Stimulated activated naive CD4-positive, alpha-beta T cell treated with Interleukin-2 at 50 U/mL for 16 hours (primary cell): Measurements from ENCODE around the gene NAPG.
"Not testable (repeated sequence)": the region's sequence is repeated elsewhere in the genome, so short reads cannot be mapped to it uniquely, and the experiment has no call there.

Experiments
- DNase-seq: peaks from one replicate; lab custom pipeline; 2025; lab: John Stamatoyannopoulos, UW

The NAPG gene

DNA sequence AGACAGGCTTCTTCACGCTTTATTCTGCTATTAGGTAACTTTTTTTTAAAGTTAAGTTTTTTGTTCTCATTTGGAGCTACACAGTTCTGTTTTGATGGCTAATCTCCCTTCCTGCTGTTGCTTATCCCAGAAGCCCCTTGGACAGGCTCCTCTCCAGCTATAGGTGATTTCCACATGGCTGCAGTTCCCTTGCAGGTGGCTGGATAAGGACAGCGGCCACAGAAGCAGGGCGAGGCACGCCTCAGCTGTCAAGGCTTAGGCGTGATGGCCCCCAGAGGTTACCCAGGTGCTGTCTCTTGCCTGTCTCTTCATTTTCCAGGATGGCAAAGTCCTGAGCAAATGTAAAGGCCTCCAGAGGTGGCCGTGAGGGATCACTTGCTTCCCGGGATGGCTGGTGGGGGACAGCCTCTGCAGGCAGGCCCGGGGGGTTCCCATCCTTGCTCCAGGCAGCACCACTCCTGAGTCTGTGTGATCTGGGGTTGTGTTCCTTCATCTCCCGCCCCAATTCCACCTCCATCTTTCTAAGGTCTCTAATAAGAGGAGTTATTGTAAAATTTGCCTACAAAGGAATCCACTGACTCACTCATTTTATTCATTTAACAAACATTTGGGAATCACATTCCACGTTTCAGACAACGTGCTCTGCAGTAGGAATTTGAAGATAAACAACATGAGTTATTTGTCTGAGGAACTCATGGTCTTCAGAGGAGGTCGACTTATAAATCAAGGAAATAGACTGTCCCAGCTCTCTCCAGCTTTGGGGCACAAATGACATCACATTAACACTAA lies 53.4 kb downstream of the NAPG start:
- DNase-seq = no peak

DNA sequence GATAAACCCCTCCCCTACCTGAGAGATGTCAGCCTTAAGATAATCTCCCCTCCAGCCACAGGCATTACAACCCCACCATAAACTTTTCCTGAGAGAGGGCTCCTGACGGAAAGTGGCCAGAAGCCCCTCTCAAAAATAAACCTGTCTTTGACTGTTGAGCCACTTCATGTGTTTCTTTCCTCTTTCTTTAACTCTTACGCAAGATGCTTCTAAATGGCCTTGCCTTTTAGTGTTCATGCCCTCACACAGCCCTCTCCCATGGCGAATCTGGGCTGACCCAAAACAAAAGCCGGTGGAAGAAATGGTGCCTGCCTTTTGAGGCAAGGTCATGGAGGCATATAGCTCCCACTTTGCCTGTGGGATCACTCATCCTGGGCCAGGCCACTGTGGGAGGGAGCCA lies 54.4 kb downstream of the NAPG start:
- DNase-seq = no peak

DNA sequence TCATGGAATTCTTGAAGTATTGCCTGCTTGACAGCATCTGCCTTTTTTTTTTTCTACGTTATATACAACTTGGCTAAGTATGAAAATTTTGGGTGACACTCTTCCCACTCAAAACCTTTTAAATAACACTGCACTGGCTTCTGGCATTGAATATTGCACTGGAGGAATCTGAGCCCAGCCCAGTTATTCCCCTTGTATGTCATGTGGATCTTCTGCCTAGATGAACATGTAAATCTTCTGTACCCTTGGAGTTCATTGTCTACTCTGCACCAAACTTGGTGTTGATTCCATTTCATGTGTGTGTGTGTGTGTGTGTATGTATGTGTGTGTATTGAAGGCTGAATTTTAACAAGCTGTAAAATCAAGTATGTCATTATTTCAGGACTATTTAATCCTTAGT lies 59.4 kb downstream of the NAPG start:
- no peak for DNase-seq

- DNase-seq = no peak
These were observed 63.1 kb downstream of the NAPG start for GRCh38 chr18:10588975-10589374.

GRCh38 chr18:10590412-10590811 lies 64.6 kb downstream of the NAPG start:
- no peak for DNase-seq

DNA sequence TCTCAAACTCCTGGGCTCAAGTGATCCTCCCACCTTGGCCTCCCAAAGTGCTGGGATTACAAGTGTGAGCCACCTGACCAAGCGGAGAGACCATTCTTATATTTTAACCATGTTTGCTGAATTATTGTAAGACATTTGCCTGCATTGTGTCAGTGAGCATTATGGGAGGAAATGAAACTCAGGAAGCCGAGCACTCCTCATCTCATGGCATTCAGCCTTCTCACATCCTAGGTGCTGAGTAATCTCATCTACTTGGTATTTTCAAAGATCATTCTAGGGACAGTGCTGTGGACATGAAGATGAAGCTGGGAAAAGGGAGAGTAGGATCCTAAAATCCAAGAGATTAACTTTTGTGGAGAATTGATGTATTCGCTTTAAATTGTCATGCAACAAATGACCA lies 66.1 kb downstream of the NAPG start:
- no peak for DNase-seq

GRCh38 chr18:10593366-10594022 lies 67.7 kb downstream of the NAPG start:
- not testable (repeated sequence) for DNase-seq

DNA sequence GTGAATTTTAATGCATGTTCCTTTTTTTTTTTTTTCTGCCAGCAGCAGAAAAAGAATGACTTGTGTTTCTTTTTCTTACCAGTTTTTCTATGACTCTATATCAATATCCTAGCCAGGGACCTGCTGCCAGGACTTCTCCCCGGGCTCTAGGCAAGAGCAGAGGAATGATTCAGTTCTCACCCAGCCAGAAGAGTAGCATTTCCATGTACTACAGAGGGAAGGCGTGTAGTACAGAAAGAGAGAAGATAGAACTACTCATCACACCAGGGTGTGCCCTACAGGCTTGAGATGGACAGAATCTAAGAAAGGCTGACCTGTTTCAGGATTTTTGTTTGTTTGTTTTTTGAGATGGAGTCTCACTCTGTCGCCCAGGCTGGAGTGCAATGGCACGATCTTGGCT lies 70.1 kb downstream of the NAPG start:
- not testable (repeated sequence) for DNase-seq

DNA sequence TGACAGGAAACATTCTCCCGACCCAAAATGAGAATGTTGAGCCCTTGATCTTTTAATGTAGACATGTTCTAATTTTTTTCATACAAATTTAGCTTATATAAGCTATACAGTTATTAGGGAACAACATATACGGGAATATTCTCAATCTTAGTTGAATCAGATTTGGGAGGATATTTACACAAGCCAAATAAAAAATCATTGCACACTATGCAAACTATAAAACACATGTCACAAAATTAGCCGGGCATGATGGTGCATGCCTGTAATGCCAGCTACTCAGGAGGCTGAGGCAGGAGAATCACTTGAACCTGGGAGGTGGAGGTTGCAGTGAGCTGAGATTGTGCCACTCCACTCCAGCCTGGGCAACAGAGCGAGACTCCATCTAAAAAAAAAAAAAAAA lies 71.9 kb downstream of the NAPG start:
- DNase-seq = not testable (repeated sequence)

GRCh38 chr18:10600701-10601100 lies 74.9 kb downstream of the NAPG start:
- not testable (repeated sequence) for DNase-seq
